SIG-M5 treated with dmso at 0.1 percent for 504 hours (cell line): ENCODE results near the gene HCN1.
"Not testable (repeated sequence)": the region's sequence is repeated elsewhere in the genome, so short reads cannot be mapped to it uniquely, and the experiment has no call there.

Experiments
- DNase-seq: peaks from one replicate; lab custom pipeline; 2025; ENCODE audit not compliant: unreplicated experiment; lab: John Stamatoyannopoulos, UW

The HCN1 gene

GRCh38 chr5:45437752-45438151 is 258.4 kb downstream of the HCN1 start:
- no peak for DNase-seq

GRCh38 chr5:45417285-45417998 is 278.7 kb downstream of the HCN1 start:
- no peak for DNase-seq

GRCh38 chr5:45414620-45415573 is 281.3 kb downstream of the HCN1 start:
- DNase-seq, result no peak

- no peak for DNase-seq
Observed at GRCh38 chr5:45411971-45412612, 284.1 kb downstream of the HCN1 start.

- no peak for DNase-seq
Observed at GRCh38 chr5:45410304-45410995, 285.7 kb downstream of the HCN1 start.

GRCh38 chr5:45408067-45408466 is 288.1 kb downstream of the HCN1 start:
- DNase-seq, result no peak

- DNase-seq, result no peak
Observed at GRCh38 chr5:45402804-45403455, 293.2 kb downstream of the HCN1 start.

GRCh38 chr5:45399041-45399440 is 297.1 kb downstream of the HCN1 start:
- DNase-seq, result no peak

- no peak for DNase-seq
Observed at GRCh38 chr5:45385321-45386058, 310.7 kb downstream of the HCN1 start.

- DNase-seq, result no peak
Observed at GRCh38 chr5:45383985-45384384, 312.2 kb downstream of the HCN1 start.

- DNase-seq, result no peak
Observed at GRCh38 chr5:45382583-45382982, 313.6 kb downstream of the HCN1 start.

- no peak for DNase-seq
Observed at GRCh38 chr5:45376417-45376816, 319.8 kb downstream of the HCN1 start.

GRCh38 chr5:45372629-45373028 is 323.6 kb downstream of the HCN1 start:
- DNase-seq, result no peak

- not testable (repeated sequence) for DNase-seq
Observed at GRCh38 chr5:45371423-45371822, 324.8 kb downstream of the HCN1 start.

GRCh38 chr5:45355189-45355992 is 340.8 kb downstream of the HCN1 start:
- no peak for DNase-seq

GRCh38 chr5:45336464-45336863 is 359.7 kb downstream of the HCN1 start:
- DNase-seq, result no peak

- DNase-seq, result no peak
Observed at GRCh38 chr5:45335978-45336377, 360.2 kb downstream of the HCN1 start.

GRCh38 chr5:45335346-45335745 is 360.8 kb downstream of the HCN1 start:
- no peak for DNase-seq

- no peak for DNase-seq
Observed at GRCh38 chr5:45334939-45335338, 361.2 kb downstream of the HCN1 start.
